Measurements from ENCODE around the gene RYR1. TPM values are rescaled to one million over a fixed set of nuclear protein-coding genes. Genes with fewer than 3 reads are reported as not detected.

RYR1 gene
- total RNA-seq, 1 experiment from 2014 or later: 19.1 TPM

Other genes with a start within 250 kb of the RYR1 start
- gene DPF1, start 209.5 kb upstream of the RYR1 start, total RNA-seq (2014; rRNA removed; shearing (Covaris generic)): 8.1 and 10.6 TPM in 2 replicates
- 1.9 and 2.2 TPM in 2 replicates for gene PPP1R14A, start 177.3 kb upstream of the RYR1 start, total RNA-seq (2014; rRNA removed; shearing (Covaris generic))
- gene SPINT2, start 169.1 kb upstream of the RYR1 start, total RNA-seq (2014; rRNA removed; shearing (Covaris generic)): 0.38 and 0.45 TPM in 2 replicates
- not detected in 2 replicates for gene C19orf33, start 129.4 kb upstream of the RYR1 start, total RNA-seq (2014; rRNA removed; shearing (Covaris generic))
- 47.9 and 54.5 TPM in 2 replicates for gene YIF1B, start 117.7 kb upstream of the RYR1 start, total RNA-seq (2014; rRNA removed; shearing (Covaris generic))
- gene KCNK6, start 113.8 kb upstream of the RYR1 start, total RNA-seq (2014; rRNA removed; shearing (Covaris generic)): 2.4 and 3.2 TPM in 2 replicates
- 0.77 and 1.1 TPM in 2 replicates for gene CATSPERG, start 97.9 kb upstream of the RYR1 start, total RNA-seq (2014; rRNA removed; shearing (Covaris generic))
- gene PSMD8, start 59.1 kb upstream of the RYR1 start, total RNA-seq (2014; rRNA removed; shearing (Covaris generic)): 352 and 382 TPM in 2 replicates
- gene GGN, start 45.7 kb upstream of the RYR1 start, total RNA-seq (2014; rRNA removed; shearing (Covaris generic)): 0.23 and 0.59 TPM in 2 replicates
- 1.1 and 2.3 TPM in 2 replicates for gene SPRED3, start 45.0 kb upstream of the RYR1 start, total RNA-seq (2014; rRNA removed; shearing (Covaris generic))
- 2.8 and 4.6 TPM in 2 replicates for gene FAM98C, start 30.6 kb upstream of the RYR1 start, total RNA-seq (2014; rRNA removed; shearing (Covaris generic))
- 0.73 and 0.94 TPM in 2 replicates for gene RASGRP4, start 7.5 kb upstream of the RYR1 start, total RNA-seq (2014; rRNA removed; shearing (Covaris generic))
- gene MAP4K1, start 184.3 kb downstream of the RYR1 start, total RNA-seq (2014; rRNA removed; shearing (Covaris generic)): 1.2 and 1.5 TPM in 2 replicates
- 320 and 322 TPM in 2 replicates for gene EIF3K, start 185.5 kb downstream of the RYR1 start, total RNA-seq (2014; rRNA removed; shearing (Covaris generic))
- gene ACTN4, start 214.0 kb downstream of the RYR1 start, total RNA-seq (2014; rRNA removed; shearing (Covaris generic)): 166 and 192 TPM in 2 replicates